ENCODE measurements around the gene MAD1L1.

MAD1L1 gene

GRCh38 chr7:2152646-2153045 is 80.1 kb downstream of the MAD1L1 start:
- DNase-seq = no peak

- no peak for DNase-seq
Observed at GRCh38 chr7:2151801-2152612, 80.7 kb downstream of the MAD1L1 start.

- DNase-seq = peak in 6 of 14 donors; percentile 13 to 37 (median 24)
Observed at GRCh38 chr7:2151237-2151636, 81.5 kb downstream of the MAD1L1 start.

- no peak for DNase-seq
Observed at GRCh38 chr7:2150445-2150815, 82.3 kb downstream of the MAD1L1 start.

- no peak for DNase-seq
Observed at GRCh38 chr7:2149672-2150444, 82.9 kb downstream of the MAD1L1 start.

GRCh38 chr7:2148814-2149213 is 83.9 kb downstream of the MAD1L1 start:
- no peak for DNase-seq

- DNase-seq = no peak
Observed at GRCh38 chr7:2148189-2148588, 84.6 kb downstream of the MAD1L1 start.

- peak in 1 of 14 donors; percentile 58 for DNase-seq
Observed at GRCh38 chr7:2146676-2147472, 85.9 kb downstream of the MAD1L1 start.

GRCh38 chr7:2145835-2146580 is 86.7 kb downstream of the MAD1L1 start:
- no peak for DNase-seq

GRCh38 chr7:2144926-2145325 is 87.8 kb downstream of the MAD1L1 start:
- DNase-seq = no peak

- no peak for DNase-seq
Observed at GRCh38 chr7:2143981-2144595, 88.7 kb downstream of the MAD1L1 start.

GRCh38 chr7:2143450-2143849 is 89.3 kb downstream of the MAD1L1 start:
- DNase-seq = no peak

GRCh38 chr7:2142386-2142785 is 90.4 kb downstream of the MAD1L1 start:
- DNase-seq = peak in 2 of 14 donors; percentile 27 to 53

- peak in 8 of 14 donors; percentile 11 to 36 (median 22) for DNase-seq
Observed at GRCh38 chr7:2141651-2142050, 91.1 kb downstream of the MAD1L1 start.

- no peak for DNase-seq
Observed at GRCh38 chr7:2141021-2141410, 91.7 kb downstream of the MAD1L1 start.

- DNase-seq = peak in 5 of 14 donors; percentile 18 to 53 (median 34)
Observed at GRCh38 chr7:2140216-2141020, 92.3 kb downstream of the MAD1L1 start.

- DNase-seq = no peak
Observed at GRCh38 chr7:2139004-2139699, 93.6 kb downstream of the MAD1L1 start.

GRCh38 chr7:2138146-2138765 is 94.5 kb downstream of the MAD1L1 start:
- DNase-seq = peak in 1 of 14 donors; percentile 30

- DNase-seq = no peak
Observed at GRCh38 chr7:2134740-2135139, 98.0 kb downstream of the MAD1L1 start.

GRCh38 chr7:2132243-2132642 is 100.5 kb downstream of the MAD1L1 start:
- no peak for DNase-seq

Data from C1 segment of cervical spinal cord (tissue), 14 donors.